Dedifferentiated amniotic fluid mesenchymal stem cell (primary cell): Measurements from ENCODE around the gene HELZ.
"Not testable (repeated sequence)": the region's sequence is repeated elsewhere in the genome, so short reads cannot be mapped to it uniquely, and the experiment has no call there.

Experiments
- DNase-seq: peaks from one replicate; pipeline ENCODE4 v3.0.0-alpha.2; 2016; ENCODE audit errors: extremely low spot score

The HELZ gene, protein sequence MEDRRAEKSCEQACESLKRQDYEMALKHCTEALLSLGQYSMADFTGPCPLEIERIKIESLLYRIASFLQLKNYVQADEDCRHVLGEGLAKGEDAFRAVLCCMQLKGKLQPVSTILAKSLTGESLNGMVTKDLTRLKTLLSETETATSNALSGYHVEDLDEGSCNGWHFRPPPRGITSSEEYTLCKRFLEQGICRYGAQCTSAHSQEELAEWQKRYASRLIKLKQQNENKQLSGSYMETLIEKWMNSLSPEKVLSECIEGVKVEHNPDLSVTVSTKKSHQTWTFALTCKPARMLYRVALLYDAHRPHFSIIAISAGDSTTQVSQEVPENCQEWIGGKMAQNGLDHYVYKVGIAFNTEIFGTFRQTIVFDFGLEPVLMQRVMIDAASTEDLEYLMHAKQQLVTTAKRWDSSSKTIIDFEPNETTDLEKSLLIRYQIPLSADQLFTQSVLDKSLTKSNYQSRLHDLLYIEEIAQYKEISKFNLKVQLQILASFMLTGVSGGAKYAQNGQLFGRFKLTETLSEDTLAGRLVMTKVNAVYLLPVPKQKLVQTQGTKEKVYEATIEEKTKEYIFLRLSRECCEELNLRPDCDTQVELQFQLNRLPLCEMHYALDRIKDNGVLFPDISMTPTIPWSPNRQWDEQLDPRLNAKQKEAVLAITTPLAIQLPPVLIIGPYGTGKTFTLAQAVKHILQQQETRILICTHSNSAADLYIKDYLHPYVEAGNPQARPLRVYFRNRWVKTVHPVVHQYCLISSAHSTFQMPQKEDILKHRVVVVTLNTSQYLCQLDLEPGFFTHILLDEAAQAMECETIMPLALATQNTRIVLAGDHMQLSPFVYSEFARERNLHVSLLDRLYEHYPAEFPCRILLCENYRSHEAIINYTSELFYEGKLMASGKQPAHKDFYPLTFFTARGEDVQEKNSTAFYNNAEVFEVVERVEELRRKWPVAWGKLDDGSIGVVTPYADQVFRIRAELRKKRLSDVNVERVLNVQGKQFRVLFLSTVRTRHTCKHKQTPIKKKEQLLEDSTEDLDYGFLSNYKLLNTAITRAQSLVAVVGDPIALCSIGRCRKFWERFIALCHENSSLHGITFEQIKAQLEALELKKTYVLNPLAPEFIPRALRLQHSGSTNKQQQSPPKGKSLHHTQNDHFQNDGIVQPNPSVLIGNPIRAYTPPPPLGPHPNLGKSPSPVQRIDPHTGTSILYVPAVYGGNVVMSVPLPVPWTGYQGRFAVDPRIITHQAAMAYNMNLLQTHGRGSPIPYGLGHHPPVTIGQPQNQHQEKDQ (N-terminal part only)

DNA sequence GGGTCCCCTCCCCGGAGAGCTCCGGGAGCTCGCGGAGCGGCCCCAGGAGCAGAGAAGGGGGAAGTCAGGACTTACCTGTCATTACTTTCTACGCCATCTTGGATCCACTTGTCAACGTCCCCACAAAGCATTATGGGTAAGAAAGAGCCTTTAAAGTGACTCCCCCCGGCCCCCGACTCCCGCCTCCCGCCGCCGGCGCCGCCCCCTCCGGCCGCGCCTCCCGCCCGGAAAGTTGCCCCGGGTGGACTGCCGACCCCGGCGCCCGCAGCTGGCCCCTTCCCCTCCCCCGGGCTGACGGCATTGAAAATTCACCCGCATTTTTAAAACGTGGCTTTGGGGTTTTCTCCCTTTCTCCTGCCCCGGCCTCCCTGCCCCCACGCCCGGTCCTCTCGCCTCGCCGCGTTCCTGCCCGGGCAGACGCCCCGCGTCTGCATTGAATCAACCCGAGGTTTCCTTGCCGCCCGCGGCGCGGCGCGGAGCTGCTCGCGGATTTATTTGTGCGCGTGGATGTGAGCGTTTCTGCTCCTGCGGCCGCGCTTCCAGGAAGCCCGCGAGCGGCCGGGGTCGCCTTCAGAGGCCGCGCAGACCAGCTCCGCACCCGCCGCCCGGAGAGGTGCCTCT lies at the start of gene HELZ:
HELZ (minus strand) TSS at position 124 of the 621 bp plus-strand sequence. CDS start 26,392 bp downstream, outside the sequence.
- DNase-seq, result peak; percentile 85

DNA sequence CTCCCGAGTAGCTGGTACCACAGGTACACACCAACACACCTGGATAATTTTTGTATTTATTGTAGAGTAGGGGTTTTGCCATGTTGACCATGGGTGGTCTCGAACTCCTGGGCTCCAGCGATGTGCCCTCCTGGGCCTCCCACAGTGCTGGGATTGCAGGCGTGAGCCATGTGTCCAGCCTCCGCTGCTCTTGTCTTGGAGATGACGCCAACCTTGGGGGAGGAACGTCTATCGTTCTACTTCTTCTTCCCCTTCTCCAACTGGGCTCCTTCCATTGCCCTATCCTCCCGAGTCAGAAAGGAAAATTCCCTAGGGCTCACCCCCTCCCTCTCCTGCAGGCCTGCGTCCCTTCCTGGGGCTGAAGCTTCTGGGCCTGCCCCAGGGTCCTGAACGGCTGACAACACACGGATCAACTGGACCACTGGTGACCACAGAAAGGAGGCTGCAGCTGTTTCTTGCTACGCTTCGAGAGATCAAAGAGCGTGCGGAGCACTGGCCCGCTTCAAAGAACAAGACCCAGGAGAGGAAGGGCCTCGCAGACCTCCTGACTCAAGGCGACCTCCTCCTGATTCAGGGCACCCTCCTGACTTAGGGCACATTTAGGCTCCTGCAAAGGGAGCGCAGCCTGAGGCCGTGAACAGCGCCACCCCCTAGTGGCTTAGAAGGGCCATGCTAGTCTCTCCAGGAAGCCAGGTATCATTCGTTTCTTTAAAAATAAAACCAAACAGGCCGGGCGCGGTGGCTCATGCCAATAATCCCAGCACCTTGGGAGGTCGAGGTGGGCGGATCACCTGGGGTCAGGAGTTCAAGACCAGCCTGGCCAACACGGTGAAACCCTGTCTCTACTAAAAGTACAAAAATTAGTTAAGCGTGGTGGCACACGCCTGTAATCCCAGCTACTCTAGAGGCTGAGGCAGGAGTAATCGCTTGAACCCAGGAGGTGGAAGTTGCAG lies 48.5 kb upstream of the HELZ start:
- DNase-seq, result no peak

DNA sequence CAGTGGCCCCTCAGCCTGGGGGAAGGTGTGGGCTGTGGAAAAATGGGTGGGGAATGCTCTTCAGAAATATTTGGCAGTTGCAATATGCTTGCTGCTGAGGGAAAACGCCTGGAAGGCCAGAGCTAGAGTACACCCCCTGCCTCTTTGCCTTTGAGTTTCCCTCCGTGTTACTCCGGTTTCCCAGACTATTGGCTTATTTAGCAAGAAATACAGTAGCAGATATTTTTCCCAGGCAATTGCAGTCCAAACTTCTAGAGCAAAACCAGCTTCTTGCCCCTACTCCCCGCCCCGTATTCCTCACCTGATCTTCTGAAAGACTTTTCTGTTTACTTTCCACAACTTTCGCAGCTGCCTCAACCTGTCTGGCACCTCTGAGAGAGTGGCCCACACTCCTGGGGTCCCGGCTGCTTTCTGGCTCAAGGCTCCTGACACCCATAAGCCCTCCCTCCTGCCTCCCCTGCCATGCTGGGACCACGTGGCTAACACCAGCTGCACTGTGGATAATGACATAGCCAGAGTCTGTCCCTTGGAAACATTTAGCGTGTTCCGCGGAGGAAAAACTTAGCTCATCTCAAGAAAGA lies 45.8 kb upstream of the HELZ start:
- DNase-seq, result no peak

DNA sequence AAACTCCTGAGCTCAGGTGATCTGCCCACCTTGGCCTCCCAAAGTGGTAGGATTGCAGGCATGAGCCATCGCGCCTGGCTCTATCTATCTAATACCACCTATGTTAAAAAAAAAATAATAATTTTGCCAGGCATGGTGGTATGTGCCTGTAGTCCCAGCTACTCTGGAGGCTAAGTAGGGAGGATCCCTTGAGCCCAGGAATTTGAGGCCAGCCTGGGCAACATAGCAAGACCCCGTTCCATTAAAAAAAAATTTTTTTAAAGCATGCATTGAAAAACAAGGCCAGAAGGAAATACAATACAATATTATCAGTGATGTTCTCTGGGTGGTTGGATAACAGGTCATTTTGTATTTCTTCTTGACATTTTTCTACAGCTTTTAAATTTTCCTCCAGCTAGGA lies 45.2 kb upstream of the HELZ start:
- no peak for DNase-seq

DNA sequence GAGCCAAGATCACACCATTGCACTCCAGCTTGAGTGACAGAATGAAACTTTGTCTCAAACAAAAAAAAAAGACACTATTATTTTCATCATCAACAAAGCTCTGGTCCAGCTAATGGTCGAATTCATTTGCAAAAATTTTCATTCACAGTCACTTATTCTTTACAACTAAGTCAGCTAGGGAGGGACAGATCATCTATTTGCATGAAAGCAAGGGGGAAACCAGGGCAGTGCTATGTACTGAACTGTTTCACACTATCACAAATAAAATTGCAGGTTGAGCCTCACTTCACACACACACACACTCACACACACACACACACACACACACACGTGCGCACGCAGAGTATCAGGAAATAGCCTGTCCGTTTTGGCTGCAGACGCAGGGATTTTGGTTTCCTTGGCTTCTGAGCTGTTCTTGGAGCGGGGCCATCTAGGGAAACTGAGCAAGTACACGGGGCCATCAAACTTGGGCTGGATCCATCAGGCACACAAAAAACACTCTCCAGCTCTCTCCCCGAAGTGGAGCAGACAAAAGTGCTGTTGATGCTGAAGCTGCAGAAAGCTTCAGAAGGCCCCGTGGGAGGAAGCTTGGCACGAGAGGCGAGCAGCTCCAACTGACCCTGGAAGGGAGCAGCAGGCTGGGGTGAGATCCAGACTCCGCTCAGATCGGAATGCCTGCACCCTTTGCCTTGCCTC lies 44.3 kb upstream of the HELZ start:
- no peak for DNase-seq

DNA sequence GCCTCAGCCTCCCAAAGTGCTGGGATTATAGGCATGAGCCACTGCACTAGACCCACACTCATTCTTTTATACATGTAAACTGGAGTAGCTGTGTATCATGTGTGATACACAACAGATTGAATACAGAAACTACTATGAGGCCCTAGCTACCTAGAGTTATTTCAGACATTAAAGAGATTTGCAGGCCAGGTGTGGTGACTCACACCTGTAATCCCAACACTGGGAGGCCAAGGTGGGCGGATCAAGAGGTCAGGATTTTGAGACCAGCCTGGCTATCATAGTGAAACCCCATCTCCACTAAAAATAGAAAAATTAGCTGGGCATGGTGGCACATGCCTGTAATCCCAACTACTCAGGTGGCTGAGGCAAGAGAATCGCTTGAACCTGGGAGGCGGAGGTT lies 41.8 kb upstream of the HELZ start:
- DNase-seq, result not testable (repeated sequence)

DNA sequence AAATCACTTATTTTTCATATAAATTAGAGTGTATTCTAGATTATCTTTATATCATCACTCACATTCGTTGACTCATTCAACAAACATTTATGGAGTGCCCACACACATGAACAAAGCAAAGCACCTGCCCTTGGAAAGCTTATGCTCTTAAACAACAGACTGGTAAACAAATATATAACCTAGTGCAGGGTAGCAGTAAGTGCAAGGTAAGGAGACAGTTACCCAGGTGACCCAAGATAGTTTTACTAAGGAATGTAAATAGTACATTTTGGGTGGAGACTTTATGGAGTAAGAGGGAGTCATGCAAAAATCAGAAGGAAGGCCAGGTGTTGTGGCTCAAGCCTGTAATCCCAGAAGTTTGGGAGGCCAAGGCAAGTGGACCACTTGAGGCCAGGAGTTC lies 40.4 kb upstream of the HELZ start:
- DNase-seq, result no peak

DNA sequence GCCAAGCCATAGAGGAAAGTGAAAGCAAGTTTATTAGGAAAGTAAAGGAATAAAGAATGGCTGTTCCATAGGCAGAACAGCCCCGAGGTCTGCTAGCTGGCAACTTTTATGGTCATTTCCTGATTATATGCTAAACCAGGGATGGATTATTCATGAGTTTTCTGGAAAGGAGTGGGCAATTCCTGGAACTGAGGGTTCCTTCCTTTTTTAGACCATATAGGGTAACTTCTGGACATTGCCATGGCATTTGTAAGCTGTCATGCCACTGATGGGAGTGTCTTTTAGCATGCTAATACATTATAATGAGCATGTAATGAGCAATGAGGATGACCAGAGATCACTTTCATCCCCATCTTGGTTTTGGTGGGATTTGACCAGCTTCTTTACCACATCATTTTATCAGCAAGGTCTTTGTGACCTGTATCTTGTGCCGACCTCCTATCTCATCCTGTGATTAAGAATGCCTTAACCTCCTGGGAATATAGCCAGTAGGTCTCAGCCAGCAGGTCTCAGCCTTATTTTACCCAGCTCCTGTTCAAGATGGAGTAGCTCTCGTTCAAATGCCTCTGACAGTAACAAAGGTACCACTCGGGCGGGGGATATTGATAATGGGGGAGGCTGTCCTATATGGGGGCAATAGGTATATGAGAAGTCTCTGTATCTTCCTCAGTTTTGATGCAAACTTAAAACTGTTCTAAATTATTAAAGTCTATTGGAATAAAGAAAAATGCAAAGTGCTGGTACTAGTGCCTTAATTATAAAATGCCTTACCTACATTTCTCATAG lies 38.9 kb upstream of the HELZ start:
- no peak for DNase-seq

DNA sequence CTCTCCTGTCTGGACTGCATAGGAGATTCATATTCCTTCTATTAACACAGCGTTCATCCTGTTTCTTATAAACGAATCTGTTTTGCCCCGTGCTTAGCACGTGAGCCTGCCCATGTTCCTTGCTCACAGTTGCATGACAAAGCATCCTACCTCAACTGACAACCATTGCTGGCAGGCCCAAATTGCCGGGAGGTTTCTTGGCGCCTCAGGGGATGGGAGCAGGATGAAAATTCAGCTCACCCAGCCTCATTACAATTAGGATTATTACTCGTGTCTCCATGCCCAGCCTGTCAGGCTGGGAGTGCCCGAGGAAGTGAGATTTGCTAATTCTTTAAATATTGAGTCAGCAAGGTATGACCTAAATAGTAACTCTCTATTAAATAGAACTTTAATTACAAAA lies 36.7 kb upstream of the HELZ start:
- DNase-seq, result no peak

DNA sequence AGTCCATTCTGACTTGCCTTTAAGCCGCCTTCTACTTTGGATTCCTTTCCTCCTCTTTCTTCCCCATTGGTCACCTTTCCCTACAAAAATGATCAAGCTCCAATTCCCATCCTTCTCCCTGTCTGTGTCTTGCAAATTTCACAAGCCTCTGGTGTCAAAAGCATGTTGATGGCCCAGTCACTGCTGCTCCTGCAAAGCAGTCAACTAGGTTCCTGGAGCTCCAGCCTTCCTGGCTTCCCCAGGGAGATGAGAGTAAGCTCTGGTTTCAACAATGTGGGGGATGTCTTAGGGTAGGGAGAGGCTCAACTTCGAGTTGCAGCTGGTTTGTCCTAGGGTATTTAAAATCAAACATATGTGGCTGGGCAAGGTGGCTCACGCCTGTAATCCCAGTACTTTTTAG lies 36.1 kb upstream of the HELZ start:
- DNase-seq, result no peak

DNA sequence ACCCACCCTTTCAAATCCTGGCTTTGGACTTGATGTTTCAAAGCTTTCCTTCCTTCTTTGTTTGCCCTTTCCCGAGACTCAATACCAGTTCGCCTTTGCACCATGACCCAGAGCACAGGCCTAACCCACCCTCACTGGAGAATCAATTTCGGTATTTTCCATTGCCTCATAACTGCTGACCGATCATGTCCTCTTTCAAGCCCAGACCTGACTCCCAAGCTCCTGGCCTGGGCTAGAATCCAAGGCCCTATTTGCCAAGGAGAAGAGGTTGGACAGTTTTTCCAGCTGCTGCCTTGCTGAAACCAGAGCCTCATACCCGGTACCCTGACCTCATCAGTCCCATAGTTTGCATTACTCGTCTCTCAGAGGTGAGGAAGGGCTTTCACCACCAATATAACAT lies 35.3 kb upstream of the HELZ start:
- no peak for DNase-seq

DNA sequence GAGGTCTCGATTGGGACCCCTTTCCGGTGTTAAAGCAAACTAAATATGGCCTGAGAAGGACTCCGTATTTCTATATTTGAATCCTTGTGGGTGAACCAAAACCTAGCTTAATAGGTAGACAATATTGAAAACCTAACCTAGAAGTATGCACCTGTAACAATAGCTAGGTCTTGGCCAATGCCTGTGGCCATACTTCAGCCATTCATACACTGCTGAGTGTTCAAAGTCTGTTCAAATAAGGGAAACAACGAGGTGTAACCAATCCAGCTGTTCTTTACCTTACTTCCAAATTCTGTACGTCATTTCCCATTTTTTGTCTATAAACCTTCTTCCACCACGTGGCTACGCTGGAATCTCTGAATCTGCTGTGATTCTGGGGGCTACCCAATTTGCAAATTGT lies 34.1 kb upstream of the HELZ start:
- no peak for DNase-seq

DNA sequence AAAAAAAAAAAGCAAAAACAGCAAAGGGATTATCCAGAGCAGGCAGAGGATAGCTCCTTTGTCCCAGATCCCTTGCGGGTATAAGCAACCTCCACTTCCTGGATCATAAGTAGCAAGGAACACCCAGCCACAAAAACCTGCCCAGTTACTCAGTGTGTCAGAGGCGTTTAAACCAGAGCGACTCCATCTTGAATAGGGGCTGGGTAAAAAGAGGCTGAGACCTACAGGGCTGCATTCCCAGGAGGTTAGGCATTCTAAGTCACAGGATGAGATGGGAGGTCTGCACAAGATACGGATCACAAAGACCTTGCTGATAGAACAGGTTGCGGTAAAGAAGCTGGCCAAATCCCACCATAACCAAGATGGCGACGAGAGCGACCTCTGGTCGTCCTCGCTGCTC lies 33.4 kb upstream of the HELZ start:
- DNase-seq, result no peak

DNA sequence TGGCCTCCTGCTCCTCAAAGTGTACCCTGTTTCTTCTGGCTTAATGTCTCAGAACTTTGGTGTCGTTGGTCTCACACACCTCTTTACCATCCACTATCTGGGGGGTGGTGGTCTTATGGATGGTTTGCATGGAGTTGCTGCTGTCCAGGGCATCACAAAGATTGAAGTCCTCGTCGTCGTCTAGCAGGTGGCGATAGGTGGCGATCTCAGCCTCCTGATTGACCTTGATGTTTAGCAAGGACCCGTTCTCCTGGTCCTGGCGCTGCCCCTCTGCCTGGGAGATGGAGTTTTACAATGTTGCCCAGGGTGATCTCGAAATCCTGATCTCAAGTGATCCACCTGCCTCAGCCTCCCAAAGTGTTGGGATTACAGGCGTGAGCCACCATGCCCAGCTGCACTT lies 31.1 kb upstream of the HELZ start:
- no peak for DNase-seq

DNA sequence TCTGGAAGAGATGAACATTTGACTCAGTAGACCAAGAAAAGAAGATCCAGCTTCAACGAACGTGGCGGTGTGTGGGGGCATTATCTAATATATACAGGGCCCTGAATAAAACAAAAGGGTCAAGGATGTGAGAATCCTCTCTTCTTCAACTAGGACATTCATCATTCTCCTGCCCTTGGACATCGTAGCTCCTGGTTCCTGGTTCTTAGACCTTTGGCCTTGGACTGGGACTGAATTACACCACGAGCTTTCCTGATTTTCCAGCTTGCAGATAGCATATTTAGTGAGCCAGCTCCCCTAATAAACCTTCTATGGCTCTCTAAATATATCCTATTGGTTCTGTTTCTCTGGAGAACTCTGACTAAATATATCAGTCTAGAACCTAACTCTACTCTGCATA lies 29.5 kb upstream of the HELZ start:
- no peak for DNase-seq

DNA sequence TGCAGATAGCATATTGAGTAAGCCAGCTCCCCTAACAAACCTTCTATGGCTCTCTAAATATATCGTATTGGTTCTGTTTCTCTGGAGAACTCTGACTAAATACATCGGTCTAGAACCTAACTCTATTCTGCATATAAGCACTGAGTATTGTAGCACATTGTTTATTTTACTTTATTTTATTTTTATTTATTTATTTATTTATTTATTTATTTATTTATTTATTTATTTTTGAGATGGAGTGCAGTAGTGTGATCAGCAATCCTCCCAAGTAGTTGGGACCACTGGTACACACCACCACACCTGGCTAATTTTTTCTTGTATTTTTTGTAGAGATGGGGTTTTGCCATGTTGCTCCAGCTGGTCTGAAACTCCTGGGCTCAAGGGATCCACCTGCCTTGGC lies 28.9 kb upstream of the HELZ start:
- DNase-seq, result no peak

DNA sequence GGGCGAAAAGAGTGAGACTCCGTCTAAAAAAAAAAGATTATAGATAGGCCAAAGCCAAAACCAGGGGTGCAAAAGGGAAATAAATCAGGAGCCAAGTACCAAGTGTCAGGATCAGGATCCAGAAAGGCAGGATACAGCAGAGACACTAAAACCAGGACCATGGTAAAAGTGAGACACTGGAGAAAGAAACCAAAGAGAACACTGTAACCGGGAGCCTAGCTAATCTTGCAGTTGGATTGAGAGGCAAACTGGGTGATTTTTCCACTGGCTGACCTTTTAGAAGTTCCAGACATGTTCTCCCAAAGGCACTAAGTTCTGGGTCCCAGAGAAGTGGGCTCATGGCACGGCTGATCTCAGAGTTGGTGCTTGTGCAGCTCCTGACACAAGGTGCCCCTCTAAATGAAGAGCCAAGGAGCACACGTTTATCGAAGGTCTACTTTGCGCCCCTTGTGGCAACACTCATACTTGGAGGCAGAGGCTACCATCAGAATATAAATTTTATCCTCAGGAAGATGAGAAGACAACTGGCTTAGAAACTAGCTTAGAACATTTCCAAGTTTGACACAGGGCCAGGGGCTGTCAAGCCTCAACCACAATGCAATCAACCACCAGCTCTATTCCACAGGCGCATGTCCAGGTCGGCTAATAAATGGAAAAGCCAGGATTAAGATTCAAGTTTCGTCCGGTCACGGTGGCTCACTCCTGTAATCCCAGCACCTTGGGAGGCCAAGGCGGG lies 27.5 kb upstream of the HELZ start:
- DNase-seq, result no peak

DNA sequence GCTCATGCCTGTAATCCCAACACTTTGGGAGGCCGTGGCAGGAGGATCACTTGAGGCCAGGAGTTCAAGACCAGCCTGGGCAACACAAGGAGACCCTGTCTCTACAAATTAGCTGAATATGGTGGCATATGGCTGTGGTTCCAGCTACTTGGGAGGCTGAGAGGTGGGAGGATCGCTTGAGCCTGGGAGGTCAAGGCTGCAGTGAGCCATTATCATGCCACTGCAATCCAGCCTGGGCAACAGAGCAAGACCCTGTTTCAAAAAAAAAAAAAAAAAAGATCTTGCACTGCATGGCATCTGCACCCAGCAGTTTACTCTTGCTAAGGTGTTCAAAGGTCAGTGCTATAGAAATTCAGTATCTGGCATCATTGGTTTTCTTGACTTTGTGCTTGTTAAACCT lies 26.2 kb upstream of the HELZ start:
- DNase-seq, result not testable (repeated sequence)
